Measurements from ENCODE around the gene ZNF839.

Gene ZNF839

DNA sequence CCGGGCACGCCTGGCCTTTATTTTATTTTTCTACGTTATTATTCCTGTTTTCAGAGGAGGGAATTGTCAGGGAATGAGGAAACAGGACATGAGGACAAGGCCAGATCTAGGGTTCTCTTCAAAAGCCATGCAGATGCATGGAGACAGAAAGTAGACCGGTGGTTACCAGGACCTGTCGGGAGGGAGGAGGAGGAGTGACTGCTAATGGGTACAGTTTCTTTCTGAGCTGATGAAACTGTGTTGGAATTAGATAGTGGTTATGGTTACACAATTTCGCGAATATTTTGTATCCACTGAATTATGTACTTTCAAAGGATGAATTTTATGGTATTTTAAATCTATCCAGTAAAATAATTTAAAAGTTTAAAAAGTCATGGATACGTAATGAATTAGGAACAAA lies 11.3 kb downstream of the ZNF839 start:
- TF ChIP-seq FOXP2 (optimal IDR thresholded peaks at IDR 0.05; ENCODE audit: borderline replicate concordance, extremely low read depth, extremely low read length, insufficient read depth), result no peak
- no peak for TF ChIP-seq TAF1 (IDR thresholded peaks at IDR 0.05; ENCODE audit: borderline replicate concordance, insufficient read depth, low read length)
- no peak for TF ChIP-seq POLR2AphosphoS5 (IDR thresholded peaks at IDR 0.05; ENCODE audit: low read depth, low read length)
- TF ChIP-seq, protein P1, sequence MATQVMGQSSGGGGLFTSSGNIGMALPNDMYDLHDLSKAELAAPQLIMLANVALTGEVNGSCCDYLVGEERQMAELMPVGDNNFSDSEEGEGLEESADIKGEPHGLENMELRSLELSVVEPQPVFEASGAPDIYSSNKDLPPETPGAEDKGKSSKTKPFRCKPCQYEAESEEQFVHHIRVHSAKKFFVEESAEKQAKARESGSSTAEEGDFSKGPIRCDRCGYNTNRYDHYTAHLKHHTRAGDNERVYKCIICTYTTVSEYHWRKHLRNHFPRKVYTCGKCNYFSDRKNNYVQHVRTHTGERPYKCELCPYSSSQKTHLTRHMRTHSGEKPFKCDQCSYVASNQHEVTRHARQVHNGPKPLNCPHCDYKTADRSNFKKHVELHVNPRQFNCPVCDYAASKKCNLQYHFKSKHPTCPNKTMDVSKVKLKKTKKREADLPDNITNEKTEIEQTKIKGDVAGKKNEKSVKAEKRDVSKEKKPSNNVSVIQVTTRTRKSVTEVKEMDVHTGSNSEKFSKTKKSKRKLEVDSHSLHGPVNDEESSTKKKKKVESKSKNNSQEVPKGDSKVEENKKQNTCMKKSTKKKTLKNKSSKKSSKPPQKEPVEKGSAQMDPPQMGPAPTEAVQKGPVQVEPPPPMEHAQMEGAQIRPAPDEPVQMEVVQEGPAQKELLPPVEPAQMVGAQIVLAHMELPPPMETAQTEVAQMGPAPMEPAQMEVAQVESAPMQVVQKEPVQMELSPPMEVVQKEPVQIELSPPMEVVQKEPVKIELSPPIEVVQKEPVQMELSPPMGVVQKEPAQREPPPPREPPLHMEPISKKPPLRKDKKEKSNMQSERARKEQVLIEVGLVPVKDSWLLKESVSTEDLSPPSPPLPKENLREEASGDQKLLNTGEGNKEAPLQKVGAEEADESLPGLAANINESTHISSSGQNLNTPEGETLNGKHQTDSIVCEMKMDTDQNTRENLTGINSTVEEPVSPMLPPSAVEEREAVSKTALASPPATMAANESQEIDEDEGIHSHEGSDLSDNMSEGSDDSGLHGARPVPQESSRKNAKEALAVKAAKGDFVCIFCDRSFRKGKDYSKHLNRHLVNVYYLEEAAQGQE (IDR thresholded peaks at IDR 0.05; ENCODE audit: insufficient read depth in 1 of 2, low read depth in 2 of 2, low read length in 2 of 2), result no peak
- no peak for TF ChIP-seq SIN3A (IDR thresholded peaks at IDR 0.05; ENCODE audit: borderline replicate concordance, insufficient read depth, low read length)

DNA sequence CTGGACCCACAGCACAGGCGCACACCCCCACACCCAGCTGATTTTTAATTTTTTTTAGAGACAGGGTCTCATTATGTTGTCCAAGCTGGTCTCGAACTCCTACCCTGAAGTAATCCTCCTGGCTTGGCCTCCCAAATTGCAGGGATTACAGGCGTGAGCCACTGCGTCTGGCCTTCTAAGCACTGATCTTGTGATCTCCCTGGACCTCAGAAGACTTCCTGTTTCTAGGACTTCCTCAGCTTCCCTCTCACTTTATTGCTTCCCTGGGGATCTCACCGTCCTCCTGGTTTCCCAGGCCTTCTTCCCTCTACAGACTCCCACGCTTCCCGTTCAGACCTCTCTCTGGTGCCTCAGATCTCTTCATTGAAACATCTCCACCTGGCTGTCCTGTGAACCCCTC lies 13.8 kb downstream of the ZNF839 start:
- TF ChIP-seq SIN3A (IDR thresholded peaks at IDR 0.05; ENCODE audit: borderline replicate concordance, insufficient read depth, low read length), result no peak
- TF ChIP-seq, protein P1 (IDR thresholded peaks at IDR 0.05; ENCODE audit: insufficient read depth in 1 of 2, low read depth in 2 of 2, low read length in 2 of 2), result no peak
- no peak for TF ChIP-seq TAF1 (IDR thresholded peaks at IDR 0.05; ENCODE audit: borderline replicate concordance, insufficient read depth, low read length)
- TF ChIP-seq FOXP2 (optimal IDR thresholded peaks at IDR 0.05; ENCODE audit: borderline replicate concordance, extremely low read depth, extremely low read length, insufficient read depth), result no peak
- no peak for TF ChIP-seq POLR2AphosphoS5 (IDR thresholded peaks at IDR 0.05; ENCODE audit: low read depth, low read length)

DNA sequence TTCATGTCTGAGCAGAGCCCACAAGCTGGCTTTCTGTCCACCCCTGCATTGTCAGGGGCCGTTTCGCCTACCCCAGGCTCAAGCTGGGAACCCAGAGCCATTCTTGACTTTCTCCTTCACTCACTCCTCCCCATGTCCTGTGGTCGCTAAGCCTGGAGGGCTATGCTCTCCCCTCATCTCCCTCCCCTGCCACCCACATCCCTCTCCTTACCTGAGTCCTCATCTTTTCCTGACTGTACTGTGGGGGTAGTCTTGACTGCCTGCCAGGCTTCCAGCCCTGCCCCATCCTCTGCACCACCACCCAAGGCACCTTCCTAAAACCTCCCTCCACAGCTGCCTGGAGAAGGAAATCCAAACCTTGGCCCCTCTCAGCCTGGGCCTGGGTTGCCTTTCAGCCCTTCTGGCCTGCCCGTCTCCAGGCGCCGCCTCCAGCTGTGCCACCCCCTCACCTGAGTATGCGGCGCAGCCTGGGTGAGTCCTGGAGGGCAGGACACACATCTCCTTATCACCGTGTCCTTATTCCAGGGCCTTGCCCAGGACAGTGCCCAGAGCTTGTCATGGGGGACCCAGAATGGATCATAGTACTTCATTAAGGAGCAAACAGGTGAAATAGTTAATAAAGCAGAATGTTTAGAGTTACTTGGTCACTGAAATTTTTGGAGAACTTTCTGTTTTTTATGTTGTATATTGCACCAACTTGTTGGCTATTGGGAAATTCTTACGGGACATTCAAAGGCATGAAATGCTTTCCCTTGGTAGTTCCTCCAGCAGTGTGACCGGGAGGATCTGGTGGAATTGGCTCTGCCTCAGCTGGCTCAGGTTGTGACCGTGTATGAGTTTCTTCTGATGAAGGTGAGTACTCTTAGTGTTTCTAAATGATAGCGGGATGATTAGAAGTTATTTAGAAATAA lies 14.5 kb downstream of the ZNF839 start:
- no peak for TF ChIP-seq TAF1 (IDR thresholded peaks at IDR 0.05; ENCODE audit: borderline replicate concordance, insufficient read depth, low read length)
- TF ChIP-seq FOXP2 (optimal IDR thresholded peaks at IDR 0.05; ENCODE audit: borderline replicate concordance, extremely low read depth, extremely low read length, insufficient read depth), result no peak
- TF ChIP-seq, protein P1 (IDR thresholded peaks at IDR 0.05; ENCODE audit: insufficient read depth in 1 of 2, low read depth in 2 of 2, low read length in 2 of 2), result no peak
- TF ChIP-seq SIN3A (IDR thresholded peaks at IDR 0.05; ENCODE audit: borderline replicate concordance, insufficient read depth, low read length), result no peak
- no peak for TF ChIP-seq POLR2AphosphoS5 (IDR thresholded peaks at IDR 0.05; ENCODE audit: low read depth, low read length)

DNA sequence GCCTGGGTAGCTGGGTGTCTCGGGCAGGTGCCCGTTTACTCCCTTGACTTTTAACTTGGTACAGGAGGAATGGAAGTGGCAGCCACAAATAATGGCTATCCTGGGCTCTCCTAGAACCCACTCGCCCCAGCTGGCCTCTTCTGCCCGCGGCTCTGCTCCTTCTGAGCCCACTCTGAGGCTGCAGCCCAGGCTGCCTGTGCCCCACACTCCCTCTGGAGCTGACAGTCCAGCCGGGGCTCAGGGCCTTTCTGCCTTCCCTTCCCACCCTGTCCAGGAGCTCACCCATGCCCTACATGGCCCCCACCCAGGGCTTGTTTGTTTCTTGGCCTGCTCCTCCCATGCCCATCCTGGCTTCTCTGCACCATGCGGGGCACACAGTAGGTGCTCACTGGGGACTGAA lies 15.6 kb downstream of the ZNF839 start:
- TF ChIP-seq, protein P1 (IDR thresholded peaks at IDR 0.05; ENCODE audit: insufficient read depth in 1 of 2, low read depth in 2 of 2, low read length in 2 of 2), result no peak
- TF ChIP-seq SIN3A (IDR thresholded peaks at IDR 0.05; ENCODE audit: borderline replicate concordance, insufficient read depth, low read length) (no peak), TAF1 (IDR thresholded peaks at IDR 0.05; ENCODE audit: borderline replicate concordance, insufficient read depth, low read length) (no peak), FOXP2 (optimal IDR thresholded peaks at IDR 0.05; ENCODE audit: borderline replicate concordance, extremely low read depth, extremely low read length, insufficient read depth) (no peak), POLR2AphosphoS5 (IDR thresholded peaks at IDR 0.05; ENCODE audit: low read depth, low read length) (no peak)

Data from PFSK-1 (cell line).